Body of pancreas (tissue), 4 donors: Measurements from ENCODE around the gene PIK3CD.

ENCODE experiments used
- POLR2A ChIP-seq, 3 donors: fragments of 450-650 bp; IDR thresholded peaks; one replicate each; pipeline ENCODE4 v1.6.1; 2016; ENCODE audit warnings: antibody characterized with exemption in 3 of 3, mild to moderate bottlenecking in 2 of 3
- TF ChIP-seq, protein P1 (sequence below), 7 experiments: fragments of 450-650 bp in 4 of 7; fragments of 200-600 bp in 3 of 7; sonication (generic) in 3 of 7; IDR thresholded peaks; one replicate each; pipeline ENCODE4 v1.5.1; 2016 to 2019; ENCODE audit warnings: antibody characterized with exemption in 7 of 7

DNA sequence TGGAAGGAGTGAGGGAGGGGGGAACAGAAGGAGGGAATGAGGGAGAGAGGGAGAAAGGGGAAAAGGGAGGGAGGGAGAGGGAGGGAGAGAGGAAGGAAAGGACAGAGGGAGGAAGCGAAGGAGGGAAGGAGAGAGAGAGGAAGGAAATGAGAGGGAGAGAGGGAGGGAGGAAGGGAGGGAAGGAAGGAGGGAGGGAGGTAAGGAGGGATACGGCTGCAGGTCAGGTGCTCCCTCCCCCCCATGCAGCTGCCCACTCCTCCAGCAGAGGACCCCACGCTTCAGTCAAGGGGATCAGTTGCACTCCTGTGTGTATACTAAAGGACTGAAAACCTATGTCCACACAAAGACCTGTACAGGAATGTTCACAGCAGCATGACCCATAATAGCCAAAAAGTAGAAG, 117.5 kb downstream of the PIK3CD start:
- TF ChIP-seq, protein P1, sequence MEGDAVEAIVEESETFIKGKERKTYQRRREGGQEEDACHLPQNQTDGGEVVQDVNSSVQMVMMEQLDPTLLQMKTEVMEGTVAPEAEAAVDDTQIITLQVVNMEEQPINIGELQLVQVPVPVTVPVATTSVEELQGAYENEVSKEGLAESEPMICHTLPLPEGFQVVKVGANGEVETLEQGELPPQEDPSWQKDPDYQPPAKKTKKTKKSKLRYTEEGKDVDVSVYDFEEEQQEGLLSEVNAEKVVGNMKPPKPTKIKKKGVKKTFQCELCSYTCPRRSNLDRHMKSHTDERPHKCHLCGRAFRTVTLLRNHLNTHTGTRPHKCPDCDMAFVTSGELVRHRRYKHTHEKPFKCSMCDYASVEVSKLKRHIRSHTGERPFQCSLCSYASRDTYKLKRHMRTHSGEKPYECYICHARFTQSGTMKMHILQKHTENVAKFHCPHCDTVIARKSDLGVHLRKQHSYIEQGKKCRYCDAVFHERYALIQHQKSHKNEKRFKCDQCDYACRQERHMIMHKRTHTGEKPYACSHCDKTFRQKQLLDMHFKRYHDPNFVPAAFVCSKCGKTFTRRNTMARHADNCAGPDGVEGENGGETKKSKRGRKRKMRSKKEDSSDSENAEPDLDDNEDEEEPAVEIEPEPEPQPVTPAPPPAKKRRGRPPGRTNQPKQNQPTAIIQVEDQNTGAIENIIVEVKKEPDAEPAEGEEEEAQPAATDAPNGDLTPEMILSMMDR (IDR thresholded peaks at IDR 0.05) = no peak
- no peak for TF ChIP-seq POLR2A (IDR thresholded peaks at IDR 0.05)
